Kidney (tissue), 14 donors: ENCODE data around the gene WLS. TPM values are rescaled to one million over a fixed set of nuclear protein-coding genes. Genes with fewer than 3 reads are reported as not detected.

Source experiments
- DNase-seq, 5 donors: peaks; one replicate each; pipeline ENCODE4 v3.0.0-alpha.2; 2013 to 2020
- FAIRE-seq: peaks from 2 replicates; lab custom pipeline; 2012; peaks lifted over from hg19 to GRCh38; lab: Jason Lieb, UNC
- H3K27ac ChIP-seq, 2 donors: one replicate each; pipeline ENCODE4 v1.7.0; 2013; ENCODE audit warnings: low read depth in 2 of 2, low read length in 2 of 2, inconsistent platforms in 1 of 2
- H3K27me3 ChIP-seq: one replicate; pipeline ENCODE4 v1.7.1; 2013; ENCODE audit warnings: low read length, inconsistent platforms; ENCODE audit not compliant: control insufficient read depth, insufficient read depth
- H3K36me3 ChIP-seq, 3 donors: one replicate each; pipeline versions ENCODE4 v1.7.0 to v1.7.1; 2013; ENCODE audit warnings: low read length in 3 of 3, control low read depth in 1 of 3, inconsistent platforms in 1 of 3; ENCODE audit not compliant: insufficient read depth in 3 of 3, control insufficient read depth in 2 of 3
- H3K4me1 ChIP-seq, 3 donors: one replicate each; pipeline versions ENCODE4 v1.7.0 to v1.7.1; 2013; ENCODE audit warnings: low read length in 3 of 3, inconsistent platforms in 1 of 3, low read depth in 1 of 3; ENCODE audit not compliant: control insufficient read depth in 2 of 3, insufficient read depth in 2 of 3
- H3K4me3 ChIP-seq, 3 donors: one replicate each; pipeline versions ENCODE4 v1.7.0 to v1.8.1; 2013; ENCODE audit warnings: low read length in 3 of 3, control low read depth in 1 of 3, inconsistent platforms in 1 of 3
- H3K9ac ChIP-seq, 3 donors: one replicate each; pipeline versions ENCODE4 v1.7.0 to v1.7.1; 2013; ENCODE audit warnings: low read length in 3 of 3, control low read depth in 1 of 3, inconsistent platforms in 1 of 3
- H3K9me3 ChIP-seq, 3 donors: one replicate each; pipeline versions ENCODE4 v1.7.0 to v1.7.1; 2013; ENCODE audit warnings: low read length in 3 of 3, control low read depth in 1 of 3, inconsistent platforms in 1 of 3; ENCODE audit not compliant: control insufficient read depth in 2 of 3, insufficient read depth in 1 of 3
- CTCF ChIP-seq: IDR thresholded peaks from 3 replicates; pipeline ENCODE4 v1.5.1; 2012; ENCODE audit warnings: mild to moderate bottlenecking, moderate library complexity, borderline replicate concordance; ENCODE audit not compliant: insufficient read depth; ENCODE audit errors: extremely low read depth
- intact Hi-C: fragments of 100-400 bp; cut with DNase I; formaldehyde crosslinking; loops from one replicate; pipeline ENCODE4 v1.11.1; 2022
- polyA plus RNA-seq: library from polyadenylated mRNA; stranded (reverse); fragments of 350-450 nt; fragmentation: Illumina TruSeq; extraction: RNeasy Lipid Tissue Mini Kit (QIAGEN cat#74804); gene quantifications from one replicate; pipeline ENCODE4 v1.2.3, GENCODE V29; 2014; ENCODE audit warnings: low read depth, low replicate concordance; ENCODE audit not compliant: insufficient read depth
- total RNA-seq: library from RNA; stranded (reverse); fragmentation: NEBNext Ultra II Directional; extraction: Animal tissue kit (Norgen Biotek cat#: 25700); gene quantifications from one replicate; pipeline ENCODE4 v1.2.1, GENCODE V29; 2021
- donor health status: control.
- donor health status: control.
- donor health status: control.
- donor health status: control.
- donor health status: control.
- donor health status: DM: yes; HTN: yes; CAD: no.
- donor health status: Normal renal cell carcinoma (clear cell type).

WLS gene
- total and polyA plus RNA-seq, 2 donors from 2014 or later, result 92.3 to 147 TPM

- no peaks in the 10 kb centered on the region for H3K36me3 ChIP-seq
- H3K9ac ChIP-seq, result no peak overlapping the region
- FAIRE-seq (no peak), DNase-seq (no peak)
- TF ChIP-seq CTCF, result no peak
- H3K27ac ChIP-seq, result no peak overlapping the region
- no peaks in the 10 kb centered on the region for H3K9me3 ChIP-seq
- peak overlapping the region; percentile 75 to 94 (median 92) for H3K4me3 ChIP-seq
- H3K27me3 ChIP-seq, result no peaks in the 10 kb centered on the region
- peaks cover 0 to 11% (median 0%) of the 10 kb centered on the region in 3 donors for H3K4me1 ChIP-seq
- intact Hi-C loops, result no loop called here
Observed at GRCh38 chr1:68233202-68233601, 879 bp upstream of the WLS start.

GRCh38 chr1:68231627-68232288 is 565 bp downstream of the WLS start:
- DNase-seq, result peak; percentile 64 to 87 (median 81)
- no peaks in the 10 kb centered on the region for H3K9me3 ChIP-seq
- TF ChIP-seq CTCF, result no peak
- H3K4me1 ChIP-seq, result peaks cover 0 to 11% (median 0%) of the 10 kb centered on the region in 3 donors
- H3K27ac ChIP-seq, result peak overlapping the region; percentile 77 to 82
- no peaks in the 10 kb centered on the region for H3K27me3 ChIP-seq
- no peak for FAIRE-seq
- H3K9ac ChIP-seq, result peak overlapping the region; percentile 83 to 91 (median 89)
- peak overlapping the region; percentile 92 to 96 (median 94) for H3K4me3 ChIP-seq
- no peaks in the 10 kb centered on the region for H3K36me3 ChIP-seq
- intact Hi-C loops, result no loop called here

GRCh38 chr1:68230901-68231626 is 1.3 kb downstream of the WLS start:
- Histone ChIP-seq H3K4me1 (peaks cover 0 to 11% (median 0%) of the 10 kb centered on the region in 3 donors), H3K4me3 (peak overlapping the region; percentile 92 to 96 (median 94)), H3K9me3 (no peaks in the 10 kb centered on the region), H3K27me3 (no peaks in the 10 kb centered on the region), H3K9ac (peak overlapping the region in 2 of 3 donors; percentile 64 to 89), H3K27ac (peak overlapping the region; percentile 33 to 77), H3K36me3 (no peaks in the 10 kb centered on the region)
- DNase-seq, result peak; percentile 40 to 81 (median 67)
- FAIRE-seq, result no peak
- no peak for TF ChIP-seq CTCF
- intact Hi-C loops, result no loop called here
